HG03280 (cell line): ENCODE measurements around the gene LONP2.
"Not testable (repeated sequence)": the region's sequence is repeated elsewhere in the genome, so short reads cannot be mapped to it uniquely, and the experiment has no call there.

ENCODE experiments used
- ATAC-seq: cut with Tn5 transposase; IDR thresholded peaks from one replicate; pipeline ENCODE4 v1.9.1; 2021; ENCODE audit warnings: mild to moderate bottlenecking, moderate library complexity; ENCODE audit not compliant: unreplicated experiment

LONP2 gene

DNA sequence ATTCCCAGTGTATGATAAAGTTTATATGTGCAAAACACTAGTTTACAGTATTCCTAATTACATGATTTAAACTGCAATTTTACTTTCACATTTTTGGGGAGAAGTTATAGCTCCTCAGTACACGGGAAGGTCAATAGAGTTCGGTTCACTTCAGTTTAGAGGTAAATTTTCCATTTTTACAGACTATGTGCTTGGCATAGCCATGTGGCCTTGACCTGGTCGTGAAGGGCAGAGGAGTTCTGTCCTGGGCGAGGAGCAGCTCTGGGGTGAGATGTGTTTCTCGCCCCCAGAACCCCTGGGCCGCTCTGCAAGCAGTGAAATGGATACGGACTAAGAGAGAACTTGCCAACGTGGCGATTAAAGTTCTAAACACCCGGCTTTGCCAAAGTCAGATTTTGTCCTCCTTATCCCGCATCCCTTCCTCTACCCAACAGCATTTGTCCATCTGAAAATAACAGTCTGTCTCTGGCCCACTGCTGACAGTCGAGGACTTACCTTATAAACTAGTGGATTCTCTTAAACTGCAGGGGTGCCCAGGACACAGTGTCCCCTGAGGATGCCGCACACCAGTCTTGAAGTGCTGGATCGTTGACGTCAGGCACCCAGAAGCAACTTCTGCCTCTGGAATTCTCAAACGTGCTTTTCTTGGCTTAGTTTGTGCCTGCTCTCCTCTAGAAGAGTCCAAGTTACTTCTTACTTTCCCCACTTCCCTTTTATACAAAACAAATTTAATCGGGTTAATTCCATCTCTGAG is 142.6 kb downstream of the LONP2 start:
- no peak for ATAC-seq

DNA sequence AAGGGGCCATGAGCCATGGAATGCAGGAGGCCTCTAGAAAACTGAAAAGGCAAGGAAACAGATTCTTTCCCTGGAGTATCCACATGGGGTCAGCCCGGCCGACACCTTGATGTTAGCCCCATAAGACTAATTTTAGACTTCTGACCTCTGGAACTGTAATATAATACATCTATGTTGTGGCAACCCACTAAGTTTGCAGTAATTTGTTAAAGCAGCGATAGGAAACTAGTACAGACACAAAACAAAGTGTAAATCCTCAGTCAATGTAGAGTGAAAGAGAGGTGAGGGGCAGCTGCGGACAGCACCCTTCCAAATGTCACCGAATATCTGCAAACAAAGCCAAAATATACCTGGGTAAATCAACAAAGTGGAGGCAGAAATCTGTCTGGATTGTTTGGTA is 148.3 kb downstream of the LONP2 start:
- no peak for ATAC-seq

DNA sequence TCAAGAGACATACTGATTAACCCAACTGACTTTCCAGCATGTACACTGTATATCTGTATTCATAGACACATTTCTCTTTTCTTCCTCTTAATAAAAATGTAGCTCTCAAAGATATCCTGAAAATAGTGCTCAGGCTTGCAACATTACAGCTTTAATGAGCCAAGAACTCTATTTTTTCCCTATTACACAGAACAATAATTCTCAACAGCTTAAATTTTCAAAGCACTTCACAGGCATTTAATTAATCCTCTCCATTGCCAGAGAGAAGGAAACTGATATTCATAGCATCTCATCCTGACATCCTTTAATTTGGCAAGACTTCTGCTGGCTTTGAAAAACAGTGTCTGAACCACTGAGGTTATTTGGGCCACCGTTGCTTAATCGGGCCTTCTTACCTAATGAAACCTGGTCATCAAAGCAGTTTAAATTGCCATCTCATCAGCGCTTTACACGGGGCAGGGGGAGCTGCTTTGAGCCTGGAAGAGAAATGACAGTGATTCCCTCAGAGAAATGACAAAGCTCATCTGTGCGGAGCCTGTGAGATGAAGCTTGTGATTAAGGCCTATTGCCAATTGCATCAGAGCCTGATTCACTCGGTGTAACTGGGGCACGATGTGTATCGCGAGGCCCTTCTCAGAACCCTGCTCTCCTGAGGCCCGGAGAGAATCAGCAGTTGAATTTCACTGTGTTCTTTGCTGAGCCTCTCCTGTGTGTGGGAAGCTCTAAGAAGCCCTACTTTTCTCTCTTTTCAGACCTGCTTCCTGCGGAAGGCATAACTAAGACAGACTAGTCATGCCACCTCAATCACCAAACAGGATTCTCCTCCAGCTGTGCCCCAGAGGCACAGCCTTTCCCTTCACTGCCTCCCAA is 149.6 kb downstream of the LONP2 start:
- no peak for ATAC-seq

DNA sequence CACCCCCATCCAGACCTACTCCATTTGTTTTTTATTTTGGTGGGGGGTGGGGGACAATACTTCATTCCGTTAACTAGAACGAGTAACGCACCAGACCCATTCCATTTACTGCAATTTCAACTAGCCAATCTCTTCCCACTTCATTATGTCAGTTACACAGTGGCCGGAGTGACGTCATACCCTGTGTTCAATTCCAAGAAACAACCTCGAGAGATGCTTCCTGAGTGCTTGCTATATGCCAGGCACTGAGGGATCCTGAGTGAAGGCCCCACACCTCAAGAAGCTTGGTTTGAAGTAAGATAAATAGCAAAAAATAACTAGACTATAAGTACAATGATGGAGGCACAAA is 150.2 kb downstream of the LONP2 start:
- ATAC-seq: no peak

DNA sequence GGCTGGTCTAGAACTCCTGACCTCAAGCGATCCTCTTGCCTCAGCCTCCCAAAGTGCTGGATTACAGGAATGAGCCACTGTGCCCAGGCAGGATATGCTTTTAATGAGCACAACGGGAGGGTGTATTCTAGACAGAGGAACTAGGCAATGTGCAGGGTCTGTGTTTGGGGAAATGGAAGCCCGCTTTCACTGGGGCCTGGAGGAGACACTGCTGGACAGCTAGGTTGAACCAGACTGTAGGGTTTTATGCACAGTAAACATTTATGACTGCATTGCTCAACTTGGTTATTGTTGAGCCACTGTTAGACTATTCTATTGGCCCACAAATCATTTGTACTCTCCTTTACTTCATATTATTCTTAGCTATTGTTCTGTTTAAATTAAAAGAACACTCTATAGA is 151.3 kb downstream of the LONP2 start:
- ATAC-seq: no peak

DNA sequence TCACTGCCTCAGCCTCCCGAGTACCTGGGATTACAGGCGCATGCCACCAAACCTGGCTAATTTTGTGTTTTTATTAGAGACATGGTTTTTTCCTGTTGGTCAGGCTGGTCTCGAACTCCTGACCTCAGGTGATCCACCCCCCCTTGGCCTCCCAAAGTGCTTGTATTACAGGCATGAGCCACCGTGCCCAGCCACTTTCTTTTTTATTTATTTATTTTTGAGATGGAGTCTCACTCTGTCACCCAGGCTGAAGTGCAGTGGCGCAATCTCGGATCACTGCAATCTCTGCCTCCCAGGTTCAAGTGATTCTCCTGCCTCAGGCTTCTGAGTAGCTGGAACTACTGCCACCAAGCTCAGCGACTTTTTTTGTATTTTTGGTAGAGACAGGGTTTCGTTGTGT is 158.4 kb downstream of the LONP2 start:
- not testable (repeated sequence) for ATAC-seq

DNA sequence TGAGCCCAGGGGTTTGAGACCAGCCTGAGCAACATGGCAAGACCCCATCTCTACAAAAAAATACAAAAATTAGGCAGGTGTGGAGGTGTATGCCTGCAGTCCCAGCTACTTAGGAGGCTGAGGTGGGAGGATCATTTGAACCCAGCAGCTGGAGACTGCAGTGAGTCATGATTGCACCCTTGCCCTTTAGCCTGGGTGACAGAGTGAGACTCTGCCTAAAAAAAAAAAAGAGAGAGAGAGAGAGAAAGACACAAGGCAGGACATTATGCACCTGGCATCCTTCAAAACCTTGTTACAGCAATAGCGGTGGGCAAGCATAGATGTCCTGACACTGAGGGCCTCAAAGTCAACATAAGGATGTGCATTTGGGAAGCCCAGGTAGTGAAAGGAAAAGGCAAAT is 161.1 kb downstream of the LONP2 start:
- no peak for ATAC-seq

DNA sequence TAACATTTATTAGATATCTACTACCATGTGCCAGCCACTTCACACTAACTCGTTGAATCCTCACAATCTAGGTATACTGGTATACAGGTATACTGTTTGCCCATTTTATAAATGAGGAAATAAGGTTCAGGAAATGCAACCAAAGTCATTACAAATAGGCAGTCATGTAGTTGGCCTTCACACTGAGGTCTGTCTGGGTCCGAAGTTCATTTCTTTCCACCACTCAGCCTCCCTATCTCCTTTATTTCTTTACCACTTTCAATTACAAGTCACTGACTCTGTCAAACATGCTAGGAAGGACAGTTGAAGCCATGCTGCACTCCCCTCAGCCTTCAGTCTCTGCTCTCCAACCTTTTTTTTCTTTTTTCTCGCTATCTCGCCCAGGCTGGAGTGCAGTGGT is 161.8 kb downstream of the LONP2 start:
- no peak for ATAC-seq
